Sigmoid colon (tissue), 7 donors: Measurements from ENCODE around the gene PLPP2. TPM values are rescaled to one million over a fixed set of nuclear protein-coding genes. Genes with fewer than 3 reads are reported as not detected.

Experiments used
- DNase-seq: peaks from one replicate; pipeline ENCODE4 v3.0.0-alpha.2; 2019
- H3K27ac ChIP-seq, 4 donors: fragments of 200-600 bp; sonication (generic); one replicate each; pipeline ENCODE4 v1.5.1; 2016 to 2019; ENCODE audit warnings: mild to moderate bottlenecking in 1 of 4
- H3K27me3 ChIP-seq, 3 donors: fragments of 200-600 bp; sonication (generic); one replicate each; pipeline ENCODE4 v1.5.1; 2019; ENCODE audit warnings: mild to moderate bottlenecking in 1 of 3
- H3K36me3 ChIP-seq, 4 donors: fragments of 200-600 bp; sonication (generic); one replicate each; pipeline ENCODE4 v1.5.1; 2016 to 2019
- H3K4me1 ChIP-seq, 4 donors: fragments of 200-600 bp; sonication (generic); one replicate each; pipeline ENCODE4 v1.5.1; 2017 to 2019
- H3K4me3 ChIP-seq, 4 donors: fragments of 200-600 bp; sonication (generic); one replicate each; pipeline ENCODE4 v1.5.1; 2017 to 2019; ENCODE audit warnings: mild to moderate bottlenecking in 2 of 4, moderate library complexity in 1 of 4
- H3K9me3 ChIP-seq, 4 donors: fragments of 200-600 bp in 3 of 4; sonication (generic) in 3 of 4; one replicate each; pipeline versions ENCODE4 v1.5.1 to v1.6.1; 2013 to 2019
- CTCF ChIP-seq, 4 experiments: fragments of 450-650 bp in 3 of 4; fragments of 200-600 bp in 1 of 4; IDR thresholded peaks; one replicate each; pipeline ENCODE4 v1.5.1; 2016 to 2019; ENCODE audit warnings: antibody characterized with exemption in 4 of 4, mild to moderate bottlenecking in 3 of 4, moderate library complexity in 2 of 4
- EP300 ChIP-seq, 4 donors: sonication (generic); formaldehyde crosslinking; IDR thresholded peaks; one replicate each; pipeline ENCODE4 v1.6.1; 2017; ENCODE audit warnings: antibody characterized with exemption in 4 of 4
- POLR2A ChIP-seq, 2 donors: fragments of 450-650 bp; IDR thresholded peaks; one replicate each; pipeline ENCODE4 v1.6.1; 2016; ENCODE audit warnings: antibody characterized with exemption in 2 of 2, mild to moderate bottlenecking in 2 of 2, moderate library complexity in 2 of 2
- POLR2AphosphoS5 ChIP-seq, 4 donors: sonication (generic); formaldehyde crosslinking; IDR thresholded peaks; one replicate each; pipeline ENCODE4 v1.6.1; 2017; ENCODE audit warnings: antibody characterized with exemption in 4 of 4
- WGBS, 2 donors: extraction: QIAGEN DNeasy Blood & Tissue Kit; methylation state at CpG; one replicate each; pipeline ENCODE4 v1.1.7; 2013; 5-methylcytosine and 5-hydroxymethylcytosine counted together
- intact Hi-C: fragments of 100-400 bp; cut with DNase I; formaldehyde crosslinking; loops from one replicate; pipeline ENCODE4 v1.15.1; 2023
- polyA plus RNA-seq, 3 donors: library from polyadenylated mRNA; stranded (reverse); fragments of 200-250 nt; gene quantifications; one replicate each; pipeline ENCODE4 v1.2.3, GENCODE V29; 2013
- total RNA-seq, 4 donors: library from RNA; depleted of rRNA; stranded (reverse); fragments of >200 nt; gene quantifications; one replicate each; pipeline ENCODE4 v1.1.0, GENCODE V29; 2016
- donor health status: healthy with polysubstance abuse.
- donor health status: Bipolar disorder and iron deficiency.
- donor health status: healthy.

PLPP2 gene
- total and polyA plus RNA-seq, 7 donors, result 1.6 to 111 (median 3.6) TPM

GRCh38 chr19:277581-278165 is 13.5 kb downstream of the PLPP2 start:
- Histone ChIP-seq H3K27ac (no peak overlapping the region), H3K4me3 (no peak overlapping the region), H3K27me3 (peaks cover 4 to 48% (median 18%) of the 10 kb centered on the region in 3 donors), H3K4me1 (no peaks in the 10 kb centered on the region), H3K9me3 (no peaks in the 10 kb centered on the region), H3K36me3 (no peaks in the 10 kb centered on the region)
- no peak for DNase-seq
- TF ChIP-seq POLR2AphosphoS5 (IDR thresholded peaks at IDR 0.05) (no peak), EP300 (IDR thresholded peaks at IDR 0.05) (no peak), CTCF (IDR thresholded peaks at IDR 0.05) (no peak), POLR2A (IDR thresholded peaks at IDR 0.05) (no peak)
- intact Hi-C loops, result no loop called here
- 47 to 78% methylated on average over 21 of the region's 21 CpGs for WGBS, 2 donors

DNA sequence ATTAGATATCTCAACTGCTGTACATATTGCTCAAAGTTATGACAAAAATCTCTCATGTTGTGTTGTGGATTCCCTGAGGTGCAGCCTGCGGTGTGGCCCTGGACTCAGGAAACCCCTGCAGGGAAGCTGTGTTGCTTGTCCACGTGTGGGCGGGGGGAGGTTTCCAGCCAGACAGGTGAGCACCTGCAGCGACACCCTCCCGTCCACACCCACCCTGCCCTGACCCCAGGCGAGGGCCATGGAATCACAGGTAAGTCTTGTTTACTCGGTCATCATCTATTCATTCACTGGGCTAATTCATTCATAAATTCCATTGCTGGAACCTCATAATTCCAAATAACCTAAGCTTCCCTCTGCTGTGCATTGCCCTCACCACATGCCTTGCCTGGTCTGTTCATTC is 14.1 kb downstream of the PLPP2 start:
- TF ChIP-seq POLR2A (IDR thresholded peaks at IDR 0.05) (no peak), EP300 (IDR thresholded peaks at IDR 0.05) (no peak), POLR2AphosphoS5 (IDR thresholded peaks at IDR 0.05) (no peak), CTCF (IDR thresholded peaks at IDR 0.05) (no peak)
- no peaks in the 10 kb centered on the region for H3K36me3 ChIP-seq
- no peaks in the 10 kb centered on the region for H3K4me1 ChIP-seq
- no peak overlapping the region for H3K27ac ChIP-seq
- intact Hi-C loops, result no loop called here
- no peak overlapping the region for H3K4me3 ChIP-seq
- H3K9me3 ChIP-seq, result no peaks in the 10 kb centered on the region
- H3K27me3 ChIP-seq, result peaks cover 4 to 48% (median 18%) of the 10 kb centered on the region in 3 donors
- WGBS, 2 donors, result 65 to 77% methylated on average over 7 of the region's 7 CpGs
- no peak for DNase-seq

DNA sequence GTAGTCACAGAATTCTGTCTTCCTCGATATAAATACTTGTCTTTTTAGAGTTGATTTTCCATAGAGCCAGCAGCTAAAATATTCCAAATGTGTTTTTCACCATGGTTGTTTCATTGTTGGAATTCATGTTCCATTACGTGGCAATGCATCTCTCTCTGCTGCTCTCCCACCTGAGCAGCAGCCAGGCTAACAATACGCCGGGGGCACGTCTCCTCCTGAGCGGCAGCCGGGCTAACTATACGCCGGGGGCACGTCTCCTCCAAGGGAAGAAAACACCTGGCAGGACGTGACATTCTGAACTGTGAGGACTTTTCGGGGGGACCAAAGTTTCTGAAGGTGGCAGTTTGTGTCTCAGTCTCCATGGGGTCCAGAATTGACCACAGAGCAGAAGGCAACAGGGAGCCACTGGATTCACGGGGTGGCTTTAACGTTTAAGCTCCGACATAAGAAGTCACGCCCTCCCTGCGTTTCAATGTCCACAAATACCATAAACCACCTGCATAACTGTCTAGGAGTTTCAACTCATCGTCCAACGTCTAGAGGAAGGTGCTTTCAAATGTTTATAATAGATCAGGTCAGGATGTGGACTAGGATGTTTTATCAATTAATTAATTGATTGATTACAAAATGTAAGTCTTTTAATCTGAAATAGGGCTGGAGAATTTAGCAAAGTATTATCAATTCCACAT is 15.1 kb downstream of the PLPP2 start:
- H3K27me3 ChIP-seq, result peaks cover 4 to 45% (median 18%) of the 10 kb centered on the region in 3 donors
- WGBS, 2 donors, result 65 to 87% methylated on average over 19 of the region's 19 CpGs
- DNase-seq, result no peak
- intact Hi-C loops, result no loop called here
- H3K36me3 ChIP-seq, result no peaks in the 10 kb centered on the region
- no peaks in the 10 kb centered on the region for H3K4me1 ChIP-seq
- no peak overlapping the region for H3K4me3 ChIP-seq
- H3K9me3 ChIP-seq, result no peaks in the 10 kb centered on the region
- no peak overlapping the region for H3K27ac ChIP-seq
- TF ChIP-seq CTCF (IDR thresholded peaks at IDR 0.05), result no peak
- TF ChIP-seq EP300 (IDR thresholded peaks at IDR 0.05), result no peak
- no peak for TF ChIP-seq POLR2A (IDR thresholded peaks at IDR 0.05)
- no peak for TF ChIP-seq POLR2AphosphoS5 (IDR thresholded peaks at IDR 0.05)

- no peaks in the 10 kb centered on the region for H3K4me1 ChIP-seq
- 93 to 94% methylated on average over 9 of the region's 9 CpGs for WGBS, 2 donors
- H3K4me3 ChIP-seq, result no peak overlapping the region
- intact Hi-C loops, result no loop called here
- no peak overlapping the region for H3K27ac ChIP-seq
- H3K9me3 ChIP-seq, result no peaks in the 10 kb centered on the region
- TF ChIP-seq EP300 (IDR thresholded peaks at IDR 0.05) (no peak), POLR2A (IDR thresholded peaks at IDR 0.05) (no peak)
- H3K27me3 ChIP-seq, result peaks cover 4 to 34% (median 15%) of the 10 kb centered on the region in 3 donors
- no peak for DNase-seq
- H3K36me3 ChIP-seq, result no peaks in the 10 kb centered on the region
Observed at GRCh38 chr19:275000-275399, 16.2 kb downstream of the PLPP2 start.

DNA sequence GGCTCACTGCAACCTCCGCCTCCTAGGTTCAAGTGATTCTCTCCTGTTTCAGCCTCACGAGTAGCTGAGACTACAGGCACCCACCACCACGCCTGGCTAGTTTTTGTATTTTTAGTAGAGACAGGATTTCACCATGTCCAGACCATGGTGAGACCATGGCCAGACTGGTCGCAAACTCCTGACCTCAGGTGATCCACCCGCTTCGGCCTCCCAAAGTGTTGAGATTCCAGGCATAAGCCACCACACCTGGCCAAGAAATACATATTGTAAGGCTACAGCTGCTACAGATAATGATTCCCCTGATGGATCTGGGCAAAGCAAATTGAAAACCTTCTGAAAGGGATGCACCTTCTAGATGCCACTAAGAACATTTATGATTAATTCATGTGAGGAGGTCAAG is 17.8 kb downstream of the PLPP2 start:
- intact Hi-C loops, result no loop called here
- no peaks in the 10 kb centered on the region for H3K4me1 ChIP-seq
- H3K36me3 ChIP-seq, result no peaks in the 10 kb centered on the region
- DNase-seq, result no peak
- 91 to 94% methylated on average over 6 of the region's 6 CpGs for WGBS, 2 donors
- peaks cover 6 to 31% (median 22%) of the 10 kb centered on the region in 3 donors for H3K27me3 ChIP-seq
- no peak overlapping the region for H3K4me3 ChIP-seq
- no peak overlapping the region for H3K27ac ChIP-seq
- TF ChIP-seq EP300 (IDR thresholded peaks at IDR 0.05) (no peak), CTCF (IDR thresholded peaks at IDR 0.05) (no peak), POLR2AphosphoS5 (IDR thresholded peaks at IDR 0.05) (no peak), POLR2A (IDR thresholded peaks at IDR 0.05) (no peak)
- no peaks in the 10 kb centered on the region for H3K9me3 ChIP-seq
